NK-92 (cell line): ENCODE data around the gene TRIM9.

ENCODE experiments used
- DNase-seq: peaks from one replicate; lab custom pipeline; 2025; ENCODE audit not compliant: unreplicated experiment; lab: John Stamatoyannopoulos, UW

Gene TRIM9

GRCh38 chr14:51094901-51095853, at the start of gene TRIM9:
Gene TRIM9 (minus strand): TSS chr14:51095105. CDS start chr14:51094939, 166 bp downstream.
- DNase-seq: peak; percentile 55

GRCh38 chr14:51140856-51141255, 46.0 kb upstream of the TRIM9 start:
- DNase-seq: no peak

GRCh38 chr14:51140338-51140737, 45.4 kb upstream of the TRIM9 start:
- DNase-seq: no peak

GRCh38 chr14:51139121-51139681, 44.3 kb upstream of the TRIM9 start:
- DNase-seq: no peak

- no peak for DNase-seq
These were observed 43.6 kb upstream of the TRIM9 start for GRCh38 chr14:51138404-51139103.

DNA sequence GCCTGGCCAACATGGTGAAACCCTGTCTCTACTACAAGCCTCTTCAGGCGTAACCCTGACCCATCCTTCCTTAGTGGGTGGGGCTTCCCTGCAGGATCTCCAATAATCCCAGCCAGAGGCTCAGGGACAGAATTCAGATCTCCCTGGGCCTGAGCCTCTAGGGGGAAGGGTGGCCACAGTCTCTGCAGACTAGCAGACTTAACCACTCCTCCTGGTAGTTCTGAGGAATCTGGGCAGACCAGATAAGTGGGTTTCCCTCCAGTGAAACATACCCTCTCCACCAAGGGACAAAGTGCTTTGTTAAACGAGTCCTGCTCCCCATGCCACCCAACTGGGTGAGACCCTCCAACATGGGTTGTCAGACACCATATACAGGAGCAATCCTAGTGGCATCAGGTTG, 36.6 kb upstream of the TRIM9 start:
- no peak for DNase-seq

DNA sequence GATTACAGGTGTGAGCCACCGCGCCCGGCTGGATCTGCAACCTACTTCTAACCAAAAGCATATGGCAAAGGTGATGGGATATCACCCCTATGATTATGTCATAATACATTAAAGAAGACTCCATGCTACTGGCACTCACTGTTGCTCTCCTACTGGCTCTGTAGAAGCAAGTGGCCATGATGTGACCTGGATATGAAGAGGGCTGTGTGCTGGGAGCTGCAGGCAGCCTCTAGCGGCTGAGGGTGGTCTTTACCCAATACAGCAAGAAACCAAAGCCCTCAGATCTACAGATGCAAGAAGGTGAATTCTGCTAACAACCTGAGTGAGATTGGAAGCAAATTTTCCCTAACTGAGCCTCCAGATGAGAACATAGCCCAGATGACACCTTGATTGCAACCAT, 34.2 kb upstream of the TRIM9 start:
- DNase-seq: no peak

- DNase-seq: no peak
These were observed 29.1 kb upstream of the TRIM9 start for GRCh38 chr14:51124029-51124428.

- DNase-seq: no peak
These were observed 26.2 kb upstream of the TRIM9 start for GRCh38 chr14:51121096-51121495.

GRCh38 chr14:51119411-51120051, 24.6 kb upstream of the TRIM9 start:
- no peak for DNase-seq

GRCh38 chr14:51118993-51119392, 24.1 kb upstream of the TRIM9 start:
- DNase-seq: no peak

- no peak for DNase-seq
These were observed 22.7 kb upstream of the TRIM9 start for GRCh38 chr14:51117593-51117992.

DNA sequence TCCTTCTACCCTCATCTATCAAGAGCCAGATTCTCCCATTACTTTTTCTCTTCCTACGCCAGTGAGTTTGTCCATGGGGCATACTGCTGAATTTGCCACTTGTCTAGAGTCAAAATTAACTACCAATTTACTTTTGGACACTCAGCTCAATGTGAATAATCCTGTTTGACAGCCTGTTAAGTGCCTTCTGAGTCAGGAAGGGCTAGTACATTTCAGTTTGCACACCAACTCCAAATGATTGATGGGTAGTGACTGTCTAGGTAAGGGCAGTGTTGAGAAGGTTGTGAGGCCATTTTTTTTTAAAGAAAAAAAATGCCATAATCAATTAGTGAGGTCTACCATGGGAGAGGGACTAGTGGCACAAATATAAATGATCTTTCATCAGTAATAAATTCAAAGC, 21.8 kb upstream of the TRIM9 start:
- DNase-seq: no peak

DNA sequence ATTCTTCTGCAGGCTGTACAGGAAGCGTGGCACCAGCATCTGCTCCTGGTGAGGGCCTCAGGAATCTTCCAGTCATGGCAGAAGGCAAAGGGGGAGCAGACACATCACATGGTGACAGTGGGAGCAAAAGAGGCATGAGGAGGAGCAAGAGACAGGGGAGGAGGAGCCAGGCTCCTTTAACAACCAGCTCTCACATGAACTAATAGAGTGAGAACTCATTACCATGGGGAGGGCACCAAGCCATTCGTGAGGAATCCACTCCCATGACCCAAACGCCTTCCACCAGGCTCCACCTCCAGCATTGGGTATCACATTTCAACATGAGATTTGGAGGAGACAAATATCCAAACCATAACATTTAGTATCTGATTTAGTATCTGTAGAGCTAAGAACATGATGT, 14.7 kb upstream of the TRIM9 start:
- no peak for DNase-seq

- no peak for DNase-seq
These were observed 12.9 kb upstream of the TRIM9 start for GRCh38 chr14:51107801-51108200.

DNA sequence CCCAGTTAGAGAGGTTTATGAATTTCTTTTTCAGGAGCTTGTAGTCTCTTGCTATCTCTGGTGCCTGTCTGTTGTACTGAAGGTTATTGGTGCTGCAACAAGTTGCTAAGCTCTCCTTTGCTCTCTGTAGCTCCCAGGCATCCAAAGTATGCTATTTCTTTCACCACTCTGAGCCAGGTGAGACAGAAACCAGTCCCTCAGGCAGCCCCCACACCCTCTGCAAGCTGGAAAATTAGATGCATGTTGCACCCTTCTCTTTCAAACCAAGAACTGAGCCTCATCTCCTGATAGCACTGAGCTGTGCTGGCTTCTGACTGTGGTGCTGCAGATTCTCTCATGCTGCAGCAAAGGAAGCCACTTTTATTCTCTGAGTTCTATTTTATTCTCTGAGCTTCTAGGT, 9.6 kb upstream of the TRIM9 start:
- no peak for DNase-seq

DNA sequence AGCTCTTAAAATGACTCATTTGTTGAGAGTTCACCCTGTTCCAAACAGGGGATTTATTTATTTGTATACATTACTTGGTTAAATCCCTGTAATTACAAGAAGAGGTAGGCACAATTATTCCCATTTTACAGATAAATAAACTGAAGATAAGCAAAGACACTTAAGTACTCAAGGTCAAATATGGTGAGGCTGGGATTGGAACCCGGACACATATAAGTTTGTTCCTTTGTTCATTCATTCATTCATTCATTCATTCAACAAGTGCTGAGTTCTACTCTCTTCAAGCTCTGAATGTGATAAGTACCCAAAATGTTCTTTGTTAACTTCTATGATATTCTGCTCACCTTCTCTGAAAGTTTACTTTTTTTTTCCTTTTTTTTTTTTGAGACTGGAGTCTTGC, 2.4 kb upstream of the TRIM9 start:
- DNase-seq: no peak

DNA sequence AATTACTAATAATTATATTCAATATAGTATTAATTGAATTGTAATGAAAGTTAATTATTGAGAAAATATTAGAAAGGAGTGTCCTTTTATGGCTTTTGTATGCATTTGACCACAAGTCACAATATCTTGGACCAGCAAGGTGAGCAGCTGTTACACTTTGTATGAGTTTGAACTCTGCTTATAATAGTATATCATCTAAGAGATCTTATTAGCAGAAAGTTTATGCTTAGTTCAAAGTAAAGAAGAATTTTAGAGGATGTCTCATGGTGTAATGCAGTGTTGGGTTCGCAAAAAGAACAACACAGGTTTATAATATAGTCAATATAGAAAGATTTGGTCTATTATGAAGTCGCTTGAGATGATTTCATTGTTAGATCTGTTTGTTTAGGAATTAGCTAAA, 2.0 kb upstream of the TRIM9 start:
- no peak for DNase-seq

DNA sequence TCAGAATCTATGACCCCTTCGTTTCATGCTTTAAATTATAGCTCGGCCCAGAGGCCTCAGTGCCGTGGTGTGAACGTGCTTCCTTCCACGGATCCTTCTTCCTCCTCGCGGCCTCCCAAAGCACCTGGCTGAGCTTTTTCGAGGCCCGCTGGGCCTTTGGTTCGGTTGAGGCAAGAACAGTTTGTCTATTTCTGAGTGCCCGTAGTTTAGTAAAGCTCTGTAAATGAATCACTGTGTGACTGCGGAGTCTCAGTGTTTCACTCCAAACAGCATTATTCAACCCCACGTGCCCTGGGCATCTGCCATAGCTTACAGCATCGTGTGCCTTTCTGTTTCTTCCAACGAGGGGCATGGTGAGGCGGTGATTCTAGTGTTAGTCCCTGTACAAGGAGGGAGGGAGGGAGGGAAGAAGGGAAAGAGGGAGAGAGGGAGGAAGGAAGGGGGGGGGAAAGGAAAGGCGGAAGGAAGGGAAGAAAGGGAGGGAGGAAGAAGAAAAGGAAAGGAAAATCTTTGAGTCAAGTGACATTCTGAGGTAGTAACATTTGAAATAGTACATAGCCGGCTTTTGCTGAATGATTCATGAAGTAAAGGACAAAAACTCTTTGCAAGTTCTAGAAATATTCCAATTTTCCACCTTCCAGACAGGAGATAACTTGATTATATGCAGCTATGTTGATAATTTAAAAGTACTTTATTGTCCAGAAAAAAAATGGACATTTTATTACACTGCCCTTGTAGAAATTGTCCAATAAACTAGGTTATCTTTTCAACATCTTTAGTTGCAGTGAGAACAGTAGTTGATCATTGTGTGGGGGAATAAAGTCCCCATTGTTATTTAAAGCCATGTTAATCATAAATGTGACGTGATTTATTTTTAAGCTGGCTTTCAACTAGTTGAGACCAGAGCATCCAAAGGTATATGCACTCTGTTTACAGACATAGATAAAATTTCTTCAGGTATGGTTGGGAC, 1.2 kb upstream of the TRIM9 start:
- no peak for DNase-seq

DNA sequence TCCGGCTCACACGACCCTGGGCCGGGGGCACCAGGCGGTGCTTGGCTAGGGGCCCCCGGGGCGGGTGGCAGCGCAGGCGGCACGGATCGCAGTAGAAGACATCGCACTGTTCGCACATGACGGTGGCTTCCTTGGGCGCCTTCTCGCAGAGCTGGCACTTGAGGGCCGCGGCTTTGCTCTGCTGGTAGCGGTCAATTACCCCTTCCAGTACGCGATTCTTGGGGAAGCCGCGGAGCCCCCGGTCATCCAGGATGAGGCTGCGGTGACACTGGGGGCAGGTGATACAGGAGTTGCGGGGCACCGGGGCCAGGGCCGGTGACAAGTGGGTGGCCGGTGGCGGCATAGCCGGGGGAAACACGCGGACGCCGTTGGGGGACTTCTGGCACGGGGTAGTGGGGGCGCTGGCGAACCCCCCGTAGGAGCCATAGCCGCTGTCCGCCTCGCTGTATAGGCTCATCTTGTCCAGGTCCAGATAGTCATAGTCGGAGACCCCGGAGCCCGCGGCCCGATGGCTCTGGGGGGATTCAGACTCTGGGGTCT, 553 bp downstream of the TRIM9 start:
- DNase-seq: no peak
